K562 (cell line): ENCODE measurements around the gene ITGAV. TPM values are rescaled to one million over a fixed set of nuclear protein-coding genes. Genes with fewer than 3 reads are reported as not detected.

Source experiments
- GATAD2B ChIP-seq: fragments of 450-650 bp; IDR thresholded peaks from 2 replicates; pipeline ENCODE4 v1.6.1; 2017; ENCODE audit warnings: mild to moderate bottlenecking, borderline replicate concordance
- LARP7 ChIP-seq: fragments of 450-650 bp; IDR thresholded peaks from 2 replicates; pipeline ENCODE4 v1.6.1; 2016
- RBM17 ChIP-seq: fragments of 200-400 bp; formaldehyde crosslinking; IDR thresholded peaks from 2 replicates; pipeline ENCODE4 v1.6.1; 2017; ENCODE audit warnings: low read depth, mild to moderate bottlenecking, low read length, borderline replicate concordance
- TCFL5 ChIP-seq: fragments of 250-450 bp; sonication (Bioruptor Pico); conservative IDR thresholded peaks from 2 replicates; pipeline ENCODE4 v1.6.1; 2021; ENCODE audit warnings: mild to moderate bottlenecking, moderate library complexity, matching md5 sums
- polyA plus RNA-seq, 8 experiments: library from polyadenylated mRNA; depleted of rRNA in 4 of 8; stranded (reverse) in 5 of 8; unstranded in 3 of 8; fragments of >200 nt; fragmentation: Nextera tagmentation in 2 of 8; fragmentation: Illumina TruSeq in 1 of 8; extraction: Ambion mirVana in 2 of 8; extraction: Trizol in 1 of 8; gene quantifications; 2 replicates each; pipeline versions ENCODE4 v1.2.1 to v1.2.3, GENCODE V29; 2011 to 2014; ENCODE audit warnings: inconsistent platforms in 1 of 8, missing spikeins in 1 of 8
- total RNA-seq, 7 experiments: library from RNA; depleted of rRNA in 6 of 7; stranded (reverse); fragments of >200 nt in 6 of 7; fragmentation: Illumina TruSeq in 2 of 7; extraction: Trizol in 2 of 7; gene quantifications; 2 replicates each; pipeline versions ENCODE4 v1.2.1 to v1.2.3, GENCODE V29; 2011 to 2021; ENCODE audit warnings: low replicate concordance in 1 of 7
- TF ChIP-seq, protein P1 (sequence below): fragments of 250-450 bp; sonication (Bioruptor Pico); IDR thresholded peaks from 2 replicates; pipeline ENCODE4 v1.4.0; 2020
- TF ChIP-seq, protein P2 (sequence below): fragments of 250-450 bp; sonication (Bioruptor Pico); IDR thresholded peaks from 2 replicates; pipeline ENCODE4 v1.4.0; 2020; ENCODE audit warnings: mild to moderate bottlenecking, moderate library complexity
- TF ChIP-seq, protein P3 (sequence below), 2 experiments: fragments of 450-650 bp in 1 of 2; IDR thresholded peaks; 2 replicates each; pipeline ENCODE4 v1.6.1; 2011 to 2017; ENCODE audit warnings: low read depth in 2 of 2, antibody characterized with exemption in 1 of 2, borderline replicate concordance in 1 of 2, low read length in 1 of 2, mild to moderate bottlenecking in 1 of 2, mixed read lengths in 1 of 2; ENCODE audit not compliant: control insufficient read depth in 1 of 2

ITGAV gene
- total and polyA plus RNA-seq, 9 of the 15 experiments (the other 6 are each of a cell fraction or from before 2014, with no cell fraction given), result 3.7 to 17.7 (median 10.7) TPM

DNA sequence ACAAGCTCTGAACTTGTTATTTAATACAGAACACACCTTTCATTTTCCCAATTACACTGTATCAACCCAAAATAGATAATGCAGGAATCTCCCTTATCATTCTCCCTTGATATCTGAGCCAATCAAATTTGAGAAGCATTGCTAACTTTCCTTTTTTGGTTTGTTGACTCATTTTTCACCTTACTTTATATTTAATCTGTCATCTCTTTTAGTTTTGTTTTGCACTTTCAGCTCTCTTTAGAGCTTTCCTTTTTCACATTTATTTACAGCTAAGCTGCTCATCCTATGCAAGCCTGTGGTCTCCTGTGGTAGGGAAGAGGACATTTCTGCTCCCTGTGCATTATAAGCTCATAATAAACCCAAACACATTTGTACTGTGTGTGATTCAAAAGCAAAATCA, 50.1 kb downstream of the ITGAV start (continued):
- TF ChIP-seq, protein P1, sequence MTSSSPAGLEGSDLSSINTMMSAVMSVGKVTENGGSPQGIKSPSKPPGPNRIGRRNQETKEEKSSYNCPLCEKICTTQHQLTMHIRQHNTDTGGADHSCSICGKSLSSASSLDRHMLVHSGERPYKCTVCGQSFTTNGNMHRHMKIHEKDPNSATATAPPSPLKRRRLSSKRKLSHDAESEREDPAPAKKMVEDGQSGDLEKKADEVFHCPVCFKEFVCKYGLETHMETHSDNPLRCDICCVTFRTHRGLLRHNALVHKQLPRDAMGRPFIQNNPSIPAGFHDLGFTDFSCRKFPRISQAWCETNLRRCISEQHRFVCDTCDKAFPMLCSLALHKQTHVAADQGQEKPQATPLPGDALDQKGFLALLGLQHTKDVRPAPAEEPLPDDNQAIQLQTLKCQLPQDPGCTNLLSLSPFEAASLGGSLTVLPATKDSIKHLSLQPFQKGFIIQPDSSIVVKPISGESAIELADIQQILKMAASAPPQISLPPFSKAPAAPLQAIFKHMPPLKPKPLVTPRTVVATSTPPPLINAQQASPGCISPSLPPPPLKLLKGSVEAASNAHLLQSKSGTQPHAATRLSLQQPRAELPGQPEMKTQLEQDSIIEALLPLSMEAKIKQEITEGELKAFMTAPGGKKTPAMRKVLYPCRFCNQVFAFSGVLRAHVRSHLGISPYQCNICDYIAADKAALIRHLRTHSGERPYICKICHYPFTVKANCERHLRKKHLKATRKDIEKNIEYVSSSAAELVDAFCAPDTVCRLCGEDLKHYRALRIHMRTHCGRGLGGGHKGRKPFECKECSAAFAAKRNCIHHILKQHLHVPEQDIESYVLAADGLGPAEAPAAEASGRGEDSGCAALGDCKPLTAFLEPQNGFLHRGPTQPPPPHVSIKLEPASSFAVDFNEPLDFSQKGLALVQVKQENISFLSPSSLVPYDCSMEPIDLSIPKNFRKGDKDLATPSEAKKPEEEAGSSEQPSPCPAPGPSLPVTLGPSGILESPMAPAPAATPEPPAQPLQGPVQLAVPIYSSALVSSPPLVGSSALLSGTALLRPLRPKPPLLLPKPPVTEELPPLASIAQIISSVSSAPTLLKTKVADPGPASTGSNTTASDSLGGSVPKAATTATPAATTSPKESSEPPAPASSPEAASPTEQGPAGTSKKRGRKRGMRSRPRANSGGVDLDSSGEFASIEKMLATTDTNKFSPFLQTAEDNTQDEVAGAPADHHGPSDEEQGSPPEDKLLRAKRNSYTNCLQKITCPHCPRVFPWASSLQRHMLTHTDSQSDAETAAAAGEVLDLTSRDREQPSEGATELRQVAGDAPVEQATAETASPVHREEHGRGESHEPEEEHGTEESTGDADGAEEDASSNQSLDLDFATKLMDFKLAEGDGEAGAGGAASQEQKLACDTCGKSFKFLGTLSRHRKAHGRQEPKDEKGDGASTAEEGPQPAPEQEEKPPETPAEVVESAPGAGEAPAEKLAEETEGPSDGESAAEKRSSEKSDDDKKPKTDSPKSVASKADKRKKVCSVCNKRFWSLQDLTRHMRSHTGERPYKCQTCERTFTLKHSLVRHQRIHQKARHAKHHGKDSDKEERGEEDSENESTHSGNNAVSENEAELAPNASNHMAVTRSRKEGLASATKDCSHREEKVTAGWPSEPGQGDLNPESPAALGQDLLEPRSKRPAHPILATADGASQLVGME (CRISPR knock-in tag), result no peak
- TF ChIP-seq RBM17 (no peak), LARP7 (no peak), TCFL5 (CRISPR knock-in tag) (no peak), GATAD2B (no peak)
- TF ChIP-seq, protein P2, sequence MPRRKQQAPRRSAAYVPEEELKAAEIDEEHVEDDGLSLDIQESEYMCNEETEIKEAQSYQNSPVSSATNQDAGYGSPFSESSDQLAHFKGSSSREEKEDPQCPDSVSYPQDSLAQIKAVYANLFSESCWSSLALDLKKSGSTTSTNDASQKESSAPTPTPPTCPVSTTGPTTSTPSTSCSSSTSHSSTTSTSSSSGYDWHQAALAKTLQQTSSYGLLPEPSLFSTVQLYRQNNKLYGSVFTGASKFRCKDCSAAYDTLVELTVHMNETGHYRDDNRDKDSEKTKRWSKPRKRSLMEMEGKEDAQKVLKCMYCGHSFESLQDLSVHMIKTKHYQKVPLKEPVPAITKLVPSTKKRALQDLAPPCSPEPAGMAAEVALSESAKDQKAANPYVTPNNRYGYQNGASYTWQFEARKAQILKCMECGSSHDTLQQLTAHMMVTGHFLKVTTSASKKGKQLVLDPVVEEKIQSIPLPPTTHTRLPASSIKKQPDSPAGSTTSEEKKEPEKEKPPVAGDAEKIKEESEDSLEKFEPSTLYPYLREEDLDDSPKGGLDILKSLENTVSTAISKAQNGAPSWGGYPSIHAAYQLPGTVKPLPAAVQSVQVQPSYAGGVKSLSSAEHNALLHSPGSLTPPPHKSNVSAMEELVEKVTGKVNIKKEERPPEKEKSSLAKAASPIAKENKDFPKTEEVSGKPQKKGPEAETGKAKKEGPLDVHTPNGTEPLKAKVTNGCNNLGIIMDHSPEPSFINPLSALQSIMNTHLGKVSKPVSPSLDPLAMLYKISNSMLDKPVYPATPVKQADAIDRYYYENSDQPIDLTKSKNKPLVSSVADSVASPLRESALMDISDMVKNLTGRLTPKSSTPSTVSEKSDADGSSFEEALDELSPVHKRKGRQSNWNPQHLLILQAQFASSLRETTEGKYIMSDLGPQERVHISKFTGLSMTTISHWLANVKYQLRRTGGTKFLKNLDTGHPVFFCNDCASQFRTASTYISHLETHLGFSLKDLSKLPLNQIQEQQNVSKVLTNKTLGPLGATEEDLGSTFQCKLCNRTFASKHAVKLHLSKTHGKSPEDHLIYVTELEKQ (CRISPR knock-in tag), result no peak
- TF ChIP-seq, protein P3, sequence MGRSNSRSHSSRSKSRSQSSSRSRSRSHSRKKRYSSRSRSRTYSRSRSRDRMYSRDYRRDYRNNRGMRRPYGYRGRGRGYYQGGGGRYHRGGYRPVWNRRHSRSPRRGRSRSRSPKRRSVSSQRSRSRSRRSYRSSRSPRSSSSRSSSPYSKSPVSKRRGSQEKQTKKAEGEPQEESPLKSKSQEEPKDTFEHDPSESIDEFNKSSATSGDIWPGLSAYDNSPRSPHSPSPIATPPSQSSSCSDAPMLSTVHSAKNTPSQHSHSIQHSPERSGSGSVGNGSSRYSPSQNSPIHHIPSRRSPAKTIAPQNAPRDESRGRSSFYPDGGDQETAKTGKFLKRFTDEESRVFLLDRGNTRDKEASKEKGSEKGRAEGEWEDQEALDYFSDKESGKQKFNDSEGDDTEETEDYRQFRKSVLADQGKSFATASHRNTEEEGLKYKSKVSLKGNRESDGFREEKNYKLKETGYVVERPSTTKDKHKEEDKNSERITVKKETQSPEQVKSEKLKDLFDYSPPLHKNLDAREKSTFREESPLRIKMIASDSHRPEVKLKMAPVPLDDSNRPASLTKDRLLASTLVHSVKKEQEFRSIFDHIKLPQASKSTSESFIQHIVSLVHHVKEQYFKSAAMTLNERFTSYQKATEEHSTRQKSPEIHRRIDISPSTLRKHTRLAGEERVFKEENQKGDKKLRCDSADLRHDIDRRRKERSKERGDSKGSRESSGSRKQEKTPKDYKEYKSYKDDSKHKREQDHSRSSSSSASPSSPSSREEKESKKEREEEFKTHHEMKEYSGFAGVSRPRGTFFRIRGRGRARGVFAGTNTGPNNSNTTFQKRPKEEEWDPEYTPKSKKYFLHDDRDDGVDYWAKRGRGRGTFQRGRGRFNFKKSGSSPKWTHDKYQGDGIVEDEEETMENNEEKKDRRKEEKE (IDR thresholded peaks at IDR 0.05; ENCODE audit: borderline replicate concordance in 1 of 2, control insufficient read depth in 1 of 2, low read depth in 2 of 2, low read length in 1 of 2), result no peak
